Measurements from ENCODE around the gene TAF9B.
"Not testable (repeated sequence)": the region's sequence is repeated elsewhere in the genome, so short reads cannot be mapped to it uniquely, and the experiment has no call there.

The TAF9B gene
- long read RNA-seq, donor 1, transcript TAF9B-201 (7 exons, 2,713 nt) = major isoform, 23 of 59 reads
- long read RNA-seq, donor 1, partial matches to known transcripts = 34 of 59 reads
- long read RNA-seq, donor 1, other reads (novel, unspliced or antisense) = 0 of 59 reads
- long read RNA-seq, donor 2, transcript TAF9B-201 (7 exons, 2,713 nt) = major isoform, 16 of 22 reads
- long read RNA-seq, donor 2, partial matches to known transcripts = 6 of 22 reads
- long read RNA-seq, donor 2, other reads (novel, unspliced or antisense) = 0 of 22 reads
- long read RNA-seq, donor 3, transcript TAF9B-201 (7 exons, 2,713 nt) = major isoform, 8 of 8 reads
- long read RNA-seq, donor 3, partial matches to known transcripts = 0 of 8 reads
- long read RNA-seq, donor 3, other reads (novel, unspliced or antisense) = 0 of 8 reads
- long read RNA-seq, donor 4, transcript TAF9B-201 (7 exons, 2,713 nt) = major isoform, 16 of 21 reads
- long read RNA-seq, donor 4, partial matches to known transcripts = 5 of 21 reads
- long read RNA-seq, donor 4, other reads (novel, unspliced or antisense) = 0 of 21 reads
- long read RNA-seq, donor 5, transcript TAF9B-201 (7 exons, 2,713 nt) = major isoform, 12 of 12 reads
- long read RNA-seq, donor 5, partial matches to known transcripts = 0 of 12 reads
- long read RNA-seq, donor 5, other reads (novel, unspliced or antisense) = 0 of 12 reads
- long read RNA-seq, donor 6, transcript TAF9B-201 (7 exons, 2,713 nt) = major isoform, 7 of 7 reads
- long read RNA-seq, donor 6, partial matches to known transcripts = 0 of 7 reads
- long read RNA-seq, donor 6, other reads (novel, unspliced or antisense) = 0 of 7 reads
- long read RNA-seq, donor 7, transcript TAF9B-201 (7 exons, 2,713 nt) = major isoform, 20 of 25 reads
- long read RNA-seq, donor 7, partial matches to known transcripts = 5 of 25 reads
- long read RNA-seq, donor 7, other reads (novel, unspliced or antisense) = 0 of 25 reads
- long read RNA-seq, donor 8, transcript TAF9B-201 (7 exons, 2,713 nt) = major isoform, 20 of 22 reads
- long read RNA-seq, donor 8, partial matches to known transcripts = 0 of 22 reads
- long read RNA-seq, donor 8, other reads (novel, unspliced or antisense) = 0 of 22 reads

- peak; percentile 76 for DNase-seq
Observed at GRCh38 chrX:78139160-78140123, at the start of gene TAF9B. TSS of gene TAF9B (minus strand) at chrX:78139650. CDS start at chrX:78139611, 39 bp downstream.

- DNase-seq = no peak
Observed at GRCh38 chrX:78182881-78183280, 43.4 kb upstream of the TAF9B start.

GRCh38 chrX:78181307-78181706, 41.9 kb upstream of the TAF9B start:
- no peak for DNase-seq

- no peak for DNase-seq
Observed at GRCh38 chrX:78168065-78168464, 28.6 kb upstream of the TAF9B start.

GRCh38 chrX:78165425-78165824, 26.0 kb upstream of the TAF9B start:
- no peak for DNase-seq

- DNase-seq = not testable (repeated sequence)
Observed at GRCh38 chrX:78163175-78163574, 23.7 kb upstream of the TAF9B start.

- not testable (repeated sequence) for DNase-seq
Observed at GRCh38 chrX:78160711-78161110, 21.3 kb upstream of the TAF9B start.

- DNase-seq = not testable (repeated sequence)
Observed at GRCh38 chrX:78157846-78158245, 18.4 kb upstream of the TAF9B start.

- DNase-seq = not testable (repeated sequence)
Observed at GRCh38 chrX:78157373-78157772, 17.9 kb upstream of the TAF9B start.

- DNase-seq = not testable (repeated sequence)
Observed at GRCh38 chrX:78147002-78147540, 7.6 kb upstream of the TAF9B start.

- DNase-seq = no peak
Observed at GRCh38 chrX:78140206-78140605, 756 bp upstream of the TAF9B start.

GRCh38 chrX:78133238-78133960, 6.1 kb downstream of the TAF9B start:
- DNase-seq = no peak

GRCh38 chrX:78131117-78131516, 8.3 kb downstream of the TAF9B start:
- DNase-seq = no peak

- no peak for DNase-seq
Observed at GRCh38 chrX:78130396-78130795, 9.1 kb downstream of the TAF9B start.

- no peak for DNase-seq
Observed at GRCh38 chrX:78129714-78130113, 9.7 kb downstream of the TAF9B start.

- DNase-seq = not testable (repeated sequence)
Observed at GRCh38 chrX:78125781-78126180, 13.7 kb downstream of the TAF9B start.

GRCh38 chrX:78125148-78125547, 14.3 kb downstream of the TAF9B start:
- DNase-seq = no peak

- DNase-seq = no peak
Observed at GRCh38 chrX:78124307-78124706, 15.1 kb downstream of the TAF9B start.

- DNase-seq = no peak
Observed at GRCh38 chrX:78123190-78123589, 16.3 kb downstream of the TAF9B start.

GRCh38 chrX:78119521-78120227, 19.8 kb downstream of the TAF9B start:
- DNase-seq = no peak
